Stomach smooth muscle (tissue), 2 donors: Measurements from ENCODE around the gene HS1BP3.

Source experiments
- H3K27ac ChIP-seq: one replicate; pipeline ENCODE4 v1.7.0; 2013; ENCODE audit warnings: mild to moderate bottlenecking, low read length, inconsistent platforms
- H3K27me3 ChIP-seq, 2 donors: one replicate each; pipeline ENCODE4 v1.7.0; 2013; ENCODE audit warnings: low read length in 2 of 2; ENCODE audit not compliant: insufficient read depth in 2 of 2, control insufficient read depth in 1 of 2
- H3K36me3 ChIP-seq, 2 donors: one replicate each; pipeline ENCODE4 v1.7.0; 2013; ENCODE audit warnings: low read length in 2 of 2; ENCODE audit not compliant: control insufficient read depth in 2 of 2, insufficient read depth in 2 of 2
- H3K4me1 ChIP-seq: one replicate; pipeline ENCODE4 v1.7.0; 2013; ENCODE audit warnings: low read length; ENCODE audit not compliant: control insufficient read depth, insufficient read depth
- H3K4me3 ChIP-seq, 2 donors: one replicate each; pipeline ENCODE4 v1.7.0; 2013; ENCODE audit warnings: low read length in 2 of 2
- H3K9ac ChIP-seq, 2 donors: one replicate each; pipeline ENCODE4 v1.7.0; 2013; ENCODE audit warnings: low read length in 2 of 2, mild to moderate bottlenecking in 1 of 2
- H3K9me3 ChIP-seq, 2 donors: one replicate each; pipeline ENCODE4 v1.7.0; 2013; ENCODE audit warnings: low read length in 2 of 2; ENCODE audit not compliant: control insufficient read depth in 2 of 2
- donor health status: healthy.
- donor health status: Pancreatic carcinoma.

The HS1BP3 gene

GRCh38 chr2:20589975-20590703, 60.8 kb downstream of the HS1BP3 start:
- no peaks in the 10 kb centered on the region for H3K27me3 ChIP-seq
- peaks cover 0 to 2% of the 10 kb centered on the region in 2 donors for H3K36me3 ChIP-seq
- H3K4me1 ChIP-seq = peaks cover 44% of the 10 kb centered on the region
- H3K9me3 ChIP-seq = no peaks in the 10 kb centered on the region
- no peak overlapping the region for H3K9ac ChIP-seq
- no peak overlapping the region for H3K27ac ChIP-seq
- H3K4me3 ChIP-seq = no peak overlapping the region

GRCh38 chr2:20588918-20589871, 61.7 kb downstream of the HS1BP3 start:
- no peaks in the 10 kb centered on the region for H3K9me3 ChIP-seq
- peaks cover 0 to under 1% of the 10 kb centered on the region in 2 donors for H3K36me3 ChIP-seq
- no peaks in the 10 kb centered on the region for H3K27me3 ChIP-seq
- no peak overlapping the region for H3K9ac ChIP-seq
- H3K4me1 ChIP-seq = peaks cover 49% of the 10 kb centered on the region
- H3K27ac ChIP-seq = no peak overlapping the region
- H3K4me3 ChIP-seq = no peak overlapping the region

GRCh38 chr2:20585710-20586594, 64.9 kb downstream of the HS1BP3 start:
- Histone ChIP-seq H3K4me3 (no peak overlapping the region), H3K36me3 (no peaks in the 10 kb centered on the region), H3K9ac (no peak overlapping the region), H3K27ac (no peak overlapping the region), H3K27me3 (no peaks in the 10 kb centered on the region), H3K4me1 (peaks cover 39% of the 10 kb centered on the region), H3K9me3 (peaks cover 0 to 6% of the 10 kb centered on the region in 2 donors)

- Histone ChIP-seq H3K36me3 (no peaks in the 10 kb centered on the region), H3K27ac (no peak overlapping the region), H3K9me3 (peaks cover 0 to 6% of the 10 kb centered on the region in 2 donors), H3K9ac (no peak overlapping the region), H3K4me3 (no peak overlapping the region), H3K4me1 (peaks cover 36% of the 10 kb centered on the region), H3K27me3 (no peaks in the 10 kb centered on the region)
Observed at GRCh38 chr2:20585359-20585709, 65.6 kb downstream of the HS1BP3 start.

GRCh38 chr2:20584399-20585358, 66.2 kb downstream of the HS1BP3 start:
- no peak overlapping the region for H3K9ac ChIP-seq

GRCh38 chr2:20584045-20584398, 66.9 kb downstream of the HS1BP3 start:
- peaks cover 0 to 6% of the 10 kb centered on the region in 2 donors for H3K9me3 ChIP-seq
- H3K4me1 ChIP-seq = peaks cover 44% of the 10 kb centered on the region
- no peaks in the 10 kb centered on the region for H3K27me3 ChIP-seq
- no peaks in the 10 kb centered on the region for H3K36me3 ChIP-seq
- peak overlapping the region; percentile 41 for H3K27ac ChIP-seq
- H3K9ac ChIP-seq = no peak overlapping the region
- H3K4me3 ChIP-seq = no peak overlapping the region

More at GRCh38 chr2:20584399-20585358, 66.2 kb downstream of the HS1BP3 start:
- H3K9me3 ChIP-seq = peaks cover 0 to 6% of the 10 kb centered on the region in 2 donors
- H3K27me3 ChIP-seq = no peaks in the 10 kb centered on the region
- H3K4me3 ChIP-seq = peak overlapping the region in 1 of 2 donors; percentile 22
- H3K4me1 ChIP-seq = peaks cover 40% of the 10 kb centered on the region
- peak overlapping the region; percentile 41 for H3K27ac ChIP-seq
- H3K36me3 ChIP-seq = no peaks in the 10 kb centered on the region

GRCh38 chr2:20583425-20583881, 67.4 kb downstream of the HS1BP3 start:
- Histone ChIP-seq H3K36me3 (no peaks in the 10 kb centered on the region), H3K9me3 (peaks cover 0 to 6% of the 10 kb centered on the region in 2 donors), H3K27ac (no peak overlapping the region)

GRCh38 chr2:20582600-20583221, 68.2 kb downstream of the HS1BP3 start:
- H3K9me3 ChIP-seq = peaks cover 0 to 6% of the 10 kb centered on the region in 2 donors
- H3K4me1 ChIP-seq = peaks cover 54% of the 10 kb centered on the region
- no peak overlapping the region for H3K27ac ChIP-seq
- H3K36me3 ChIP-seq = no peaks in the 10 kb centered on the region
- no peaks in the 10 kb centered on the region for H3K27me3 ChIP-seq
- no peak overlapping the region for H3K4me3 ChIP-seq
- H3K9ac ChIP-seq = no peak overlapping the region

More at GRCh38 chr2:20583425-20583881, 67.4 kb downstream of the HS1BP3 start:
- H3K9ac ChIP-seq = no peak overlapping the region
- no peak overlapping the region for H3K4me3 ChIP-seq
- no peaks in the 10 kb centered on the region for H3K27me3 ChIP-seq
- H3K4me1 ChIP-seq = peaks cover 48% of the 10 kb centered on the region

- no peaks in the 10 kb centered on the region for H3K36me3 ChIP-seq
- H3K9me3 ChIP-seq = peaks cover 0 to 6% of the 10 kb centered on the region in 2 donors
- peaks cover 52% of the 10 kb centered on the region for H3K4me1 ChIP-seq
- no peak overlapping the region for H3K27ac ChIP-seq
- H3K27me3 ChIP-seq = no peaks in the 10 kb centered on the region
- no peak overlapping the region for H3K9ac ChIP-seq
- no peak overlapping the region for H3K4me3 ChIP-seq
Observed at GRCh38 chr2:20580690-20581437, 70.0 kb downstream of the HS1BP3 start.
